HEK293 (cell line): ENCODE measurements around the gene ITPKC.

ENCODE experiments used
- CTCF ChIA-PET: fragments of 350-600 bp; formaldehyde crosslinking; extraction: SDS; loops from one replicate; lab custom pipeline; 2021; ENCODE audit warnings: antibody characterized with exemption; lab: Yijun Ruan, JAX
- POLR2A ChIA-PET: fragments of 300-600 bp; formaldehyde crosslinking; extraction: SDS; loops from one replicate; lab custom pipeline; 2020; ENCODE audit warnings: antibody characterized with exemption, inconsistent platforms; lab: Yijun Ruan, JAX
- H3K27ac ChIP-seq: fragments of 200-500 bp; sonication (Bioruptor generic); 2 replicates; pipeline ENCODE4 v1.5.1; 2014; ENCODE audit warnings: low read depth, low read length, control low read depth, inconsistent platforms; ENCODE audit errors: extremely low read depth
- H3K36me3 ChIP-seq, 2 experiments: fragments of 200-500 bp in 1 of 2; sonication (Bioruptor generic) in 1 of 2; 1 replicate in 1 of 2; 2 replicates in 1 of 2; pipeline ENCODE4 v1.5.1; 2014 to 2017; ENCODE audit warnings: inconsistent platforms in 2 of 2, low read length in 2 of 2; ENCODE audit not compliant: control insufficient read depth in 2 of 2, insufficient read depth in 1 of 2
- H3K4me1 ChIP-seq: fragments of 200-500 bp; sonication (Bioruptor generic); 2 replicates; pipeline ENCODE4 v1.5.1; 2014; ENCODE audit warnings: mild to moderate bottlenecking, low read length, inconsistent platforms; ENCODE audit not compliant: control insufficient read depth, insufficient read depth
- H3K4me3 ChIP-seq: 2 replicates; pipeline ENCODE4 v1.5.1; 2011; ENCODE audit warnings: low read depth, mild to moderate bottlenecking, control low read depth, low read length, moderate library complexity
- H3K9me3 ChIP-seq: fragments of 200-500 bp; sonication (Bioruptor generic); 2 replicates; pipeline ENCODE4 v1.5.1; 2014; ENCODE audit warnings: low read depth, low read length, inconsistent platforms; ENCODE audit not compliant: control insufficient read depth, insufficient read depth
- GLIS1 ChIP-seq: fragments of 450-650 bp; formaldehyde crosslinking; IDR thresholded peaks from 2 replicates; pipeline ENCODE4 v1.5.1; 2016; ENCODE audit warnings: missing biosample characterization, missing genetic modification characterization
- MZF1 ChIP-seq: fragments of 450-650 bp; formaldehyde crosslinking; IDR thresholded peaks from 2 replicates; pipeline ENCODE4 v1.5.1; 2017; ENCODE audit warnings: missing biosample characterization, missing genetic modification characterization, borderline replicate concordance
- ZBTB10 ChIP-seq: fragments of 450-650 bp; formaldehyde crosslinking; IDR thresholded peaks from 2 replicates; pipeline ENCODE4 v1.5.1; 2016; ENCODE audit warnings: missing biosample characterization, missing genetic modification characterization
- ZBTB6 ChIP-seq: fragments of 450-650 bp; formaldehyde crosslinking; IDR thresholded peaks from 2 replicates; pipeline ENCODE4 v1.5.1; 2017; ENCODE audit warnings: missing biosample characterization, missing genetic modification characterization
- ZFP69B ChIP-seq: fragments of 450-650 bp; formaldehyde crosslinking; IDR thresholded peaks from 2 replicates; pipeline ENCODE4 v1.5.1; 2016; ENCODE audit warnings: missing biosample characterization, missing genetic modification characterization
- ZNF133 ChIP-seq: fragments of 450-650 bp; formaldehyde crosslinking; IDR thresholded peaks from 2 replicates; pipeline ENCODE4 v1.5.1; 2016; ENCODE audit warnings: missing biosample characterization, missing genetic modification characterization
- ZNF239 ChIP-seq: fragments of 450-650 bp; formaldehyde crosslinking; IDR thresholded peaks from 2 replicates; pipeline ENCODE4 v1.5.1; 2016; ENCODE audit warnings: missing biosample characterization, missing genetic modification characterization
- ZNF280C ChIP-seq: fragments of 450-650 bp; formaldehyde crosslinking; IDR thresholded peaks from 2 replicates; pipeline ENCODE4 v1.5.1; 2016; ENCODE audit warnings: missing biosample characterization, missing genetic modification characterization
- ZNF362 ChIP-seq: fragments of 450-650 bp; formaldehyde crosslinking; IDR thresholded peaks from 2 replicates; pipeline ENCODE4 v1.5.1; 2016; ENCODE audit warnings: missing biosample characterization, missing genetic modification characterization
- ZNF426 ChIP-seq: fragments of 450-650 bp; formaldehyde crosslinking; IDR thresholded peaks from 2 replicates; pipeline ENCODE4 v1.5.1; 2017; ENCODE audit warnings: missing biosample characterization, missing genetic modification characterization, mild to moderate bottlenecking, inconsistent platforms, moderate library complexity
- ZNF600 ChIP-seq: fragments of 450-650 bp; formaldehyde crosslinking; IDR thresholded peaks from 2 replicates; pipeline ENCODE4 v1.5.1; 2016; ENCODE audit warnings: missing biosample characterization, missing genetic modification characterization
- ZNF629 ChIP-seq: fragments of 450-650 bp; formaldehyde crosslinking; IDR thresholded peaks from 2 replicates; pipeline ENCODE4 v1.5.1; 2017; ENCODE audit warnings: missing biosample characterization, missing genetic modification characterization
- ZNF639 ChIP-seq: fragments of 450-650 bp; formaldehyde crosslinking; IDR thresholded peaks from 2 replicates; pipeline ENCODE4 v1.5.1; 2016; ENCODE audit warnings: missing biosample characterization, missing genetic modification characterization
- ZNF664 ChIP-seq: fragments of 450-650 bp; formaldehyde crosslinking; IDR thresholded peaks from 2 replicates; pipeline ENCODE4 v1.5.1; 2016; ENCODE audit warnings: missing biosample characterization, missing genetic modification characterization
- ZNF76 ChIP-seq: fragments of 450-650 bp; formaldehyde crosslinking; IDR thresholded peaks from 2 replicates; pipeline ENCODE4; 2016; ENCODE audit warnings: low read depth, missing biosample characterization, missing genetic modification characterization, borderline replicate concordance
- ZNF791 ChIP-seq: fragments of 450-650 bp; formaldehyde crosslinking; IDR thresholded peaks from 2 replicates; pipeline ENCODE4 v1.5.1; 2016; ENCODE audit warnings: missing biosample characterization, missing genetic modification characterization
- ZSCAN23 ChIP-seq: fragments of 450-650 bp; formaldehyde crosslinking; IDR thresholded peaks from 2 replicates; pipeline ENCODE4 v1.5.1; 2016; ENCODE audit warnings: missing biosample characterization, missing genetic modification characterization
- ZSCAN30 ChIP-seq: fragments of 450-650 bp; IDR thresholded peaks from 2 replicates; pipeline ENCODE4 v1.5.1; 2018; ENCODE audit warnings: missing biosample characterization, mild to moderate bottlenecking, missing genetic modification characterization, moderate library complexity

ITPKC gene

GRCh38 chr19:40756502-40757110 is 39.7 kb downstream of the ITPKC start (continued):
- no peak for TF ChIP-seq ZNF280C (tag by site-specific recombination)
- no peak for TF ChIP-seq ZBTB6
- no peak for TF ChIP-seq ZNF639 (tag by site-specific recombination)
- no peak for TF ChIP-seq ZNF791
- TF ChIP-seq ZNF426, result no peak
- no peak for TF ChIP-seq ZSCAN30
- TF ChIP-seq ZNF362 (tag by site-specific recombination), result peak; percentile 47; the same call in 1 of the 2 replicates
- no peak for TF ChIP-seq ZFP69B (tag by site-specific recombination)
- peak; percentile 73 for TF ChIP-seq ZNF664 (tag by site-specific recombination)
- TF ChIP-seq GLIS1 (tag by site-specific recombination), result no peak
- no peak for TF ChIP-seq ZNF76 (tag by site-specific recombination)
- TF ChIP-seq, all 188 proteins: peak for 4

- POLR2A ChIA-PET, result interaction anchor here (1.0 to 4.4 kb wide), 2 partner anchors 9 to 20 kb away, joined by 4 to 32 read pairs; partner anchors contain the start of gene RAB4B
- H3K4me1 ChIP-seq, result peaks cover 19% of the 10 kb centered on the region
- H3K27ac ChIP-seq, result peak overlapping the region; percentile 24; the same call in 1 of the 2 replicates
- CTCF ChIA-PET, result interaction anchor here (0.6 to 3.3 kb wide), 6 partner anchors 18 to 431 kb away, joined by 3 to 13 read pairs (median 4); partner anchors contain the start of gene RAB4B
- no peak for TF ChIP-seq ZNF629
- TF ChIP-seq ZSCAN23 (tag by site-specific recombination), result no peak
- TF ChIP-seq ZNF239 (tag by site-specific recombination), result peak; percentile 100
- TF ChIP-seq MZF1 (tag by site-specific recombination), result 0 out of 2 replicates have a peak, but pooled peaks have one; percentile 4
- TF ChIP-seq ZNF362 (tag by site-specific recombination), result 0 out of 2 replicates have a peak, but pooled peaks have one; percentile 15
- TF ChIP-seq, all 188 proteins: peak for 3
- no peaks in the 10 kb centered on the region for H3K9me3 ChIP-seq
- H3K36me3 ChIP-seq, result peaks cover 90 to 100% of the 10 kb centered on the region in 2 experiments
- no peak overlapping the region for H3K4me3 ChIP-seq
Observed at GRCh38 chr19:40758491-40758890, 41.6 kb downstream of the ITPKC start.

- H3K4me3 ChIP-seq, result no peak overlapping the region
- no peak overlapping the region for H3K27ac ChIP-seq
- peaks cover 95 to 100% of the 10 kb centered on the region in 2 experiments for H3K36me3 ChIP-seq
- peaks cover 17% of the 10 kb centered on the region for H3K4me1 ChIP-seq
- POLR2A ChIA-PET, result interaction anchor here (2.0 to 4.4 kb wide), 2 partner anchors 9 to 19 kb away, joined by 9 to 32 read pairs; partner anchors contain the start of genes ACTMAP and RAB4B
- CTCF ChIA-PET, result interaction anchor here (3.3 kb wide), 1 partner anchor 46 kb away, joined by 13 read pairs; no protein-coding TSS in a partner anchor
- TF ChIP-seq ZNF600 (tag by site-specific recombination) (peak; percentile 53), GLIS1 (tag by site-specific recombination) (no peak), ZNF133 (tag by site-specific recombination) (no peak), ZBTB10 (tag by site-specific recombination) (no peak)
- H3K9me3 ChIP-seq, result no peaks in the 10 kb centered on the region
Observed at GRCh38 chr19:40759352-40759751, 42.4 kb downstream of the ITPKC start.
